BJ (cell line): Measurements from ENCODE around the gene NECTIN1. TPM values are rescaled to one million over a fixed set of nuclear protein-coding genes. Genes with fewer than 3 reads are reported as not detected.

ENCODE experiments used
- CTCF ChIA-PET: fragments of 350-600 bp; formaldehyde crosslinking; extraction: SDS; loops from one replicate; lab custom pipeline; 2021; ENCODE audit warnings: antibody characterized with exemption, inconsistent platforms; lab: Yijun Ruan, JAX
- POLR2A ChIA-PET: fragments of 300-600 bp; sonication (Branson Sonifier 250); formaldehyde crosslinking; extraction: SDS; loops from one replicate; lab custom pipeline; 2021; ENCODE audit warnings: antibody characterized with exemption; lab: Charles Lee
- DNase-seq: peaks from one replicate; pipeline ENCODE4 v3.0.0-alpha.2; 2011; ENCODE audit warnings: low read depth
- H3K27me3 ChIP-seq: 2 replicates; pipeline ENCODE4 v1.6.0; 2011; ENCODE audit warnings: low read length; ENCODE audit not compliant: control insufficient read depth, insufficient read depth
- H3K36me3 ChIP-seq: 2 replicates; pipeline ENCODE4 v1.5.1; 2011; ENCODE audit warnings: low read length; ENCODE audit not compliant: control insufficient read depth, insufficient read depth
- H3K4me3 ChIP-seq: 2 replicates; pipeline ENCODE4 v1.5.1; 2011; ENCODE audit warnings: low read depth, mild to moderate bottlenecking, control low read depth, low read length
- CTCF ChIP-seq: IDR thresholded peaks from 2 replicates; pipeline ENCODE4 v1.5.1; 2011; ENCODE audit warnings: low read depth, mild to moderate bottlenecking, control low read depth, inconsistent platforms, low read length, moderate library complexity; ENCODE audit not compliant: insufficient read depth
- polyA plus RNA-seq: library from polyadenylated mRNA; depleted of rRNA; stranded (reverse); fragments of >200 nt; gene quantifications from 2 replicates; pipeline ENCODE4 v1.2.3, GENCODE V29; 2011

NECTIN1 gene
- polyA plus RNA-seq, 1 experiment = 3.0 TPM

GRCh38 chr11:119635041-119635740 is 93.8 kb downstream of the NECTIN1 start:
- H3K36me3 ChIP-seq = no peaks in the 10 kb centered on the region
- ChIA-PET CTCF (interaction anchor here (2.2 kb wide), 1 partner anchor 12 kb away, joined by 13 read pairs; no protein-coding TSS in a partner anchor), POLR2A (no interaction called here)
- TF ChIP-seq CTCF = no peak
- no peak for DNase-seq
- H3K27me3 ChIP-seq = peaks cover 4% of the 10 kb centered on the region; the same call in 1 of the 2 replicates
- no peak overlapping the region for H3K4me3 ChIP-seq

GRCh38 chr11:119634301-119634700 is 94.7 kb downstream of the NECTIN1 start:
- peaks cover 6% of the 10 kb centered on the region; the same call in 1 of the 2 replicates for H3K27me3 ChIP-seq
- no peak overlapping the region for H3K4me3 ChIP-seq
- no peaks in the 10 kb centered on the region for H3K36me3 ChIP-seq
- DNase-seq = no peak
- no peak for TF ChIP-seq CTCF
- POLR2A ChIA-PET = no interaction called here
- CTCF ChIA-PET = interaction anchor here (2.2 kb wide), 1 partner anchor 11 kb away, joined by 13 read pairs; no protein-coding TSS in a partner anchor

- no peak for DNase-seq
These were observed 99.0 kb downstream of the NECTIN1 start for GRCh38 chr11:119629834-119630624.

GRCh38 chr11:119629085-119629484 is 99.9 kb downstream of the NECTIN1 start:
- no peaks in the 10 kb centered on the region for H3K36me3 ChIP-seq
- no peak for DNase-seq
- POLR2A ChIA-PET = no interaction called here
- H3K27me3 ChIP-seq = 0 out of 2 replicates have a peak, but pooled peaks cover 5% of the 10 kb centered on the region
- CTCF ChIA-PET = no interaction called here
- H3K4me3 ChIP-seq = no peak overlapping the region
- TF ChIP-seq CTCF = no peak

More at GRCh38 chr11:119629834-119630624, 99.0 kb downstream of the NECTIN1 start:
- H3K4me3 ChIP-seq = no peak overlapping the region
- POLR2A ChIA-PET = no interaction called here
- CTCF ChIA-PET = interaction anchor here (0.6 to 0.8 kb wide), 3 partner anchors 37 to 245 kb away, joined by 3 read pairs; no protein-coding TSS in a partner anchor
- no peak for TF ChIP-seq CTCF
- no peaks in the 10 kb centered on the region for H3K36me3 ChIP-seq
- H3K27me3 ChIP-seq = 0 out of 2 replicates have a peak, but pooled peaks cover 5% of the 10 kb centered on the region

GRCh38 chr11:119627286-119627685 is 101.7 kb downstream of the NECTIN1 start:
- no peak for TF ChIP-seq CTCF
- Histone ChIP-seq H3K4me3 (no peak overlapping the region), H3K27me3 (0 out of 2 replicates have a peak, but pooled peaks cover 5% of the 10 kb centered on the region), H3K36me3 (no peaks in the 10 kb centered on the region)
- CTCF ChIA-PET = no interaction called here
- no peak for DNase-seq
- POLR2A ChIA-PET = no interaction called here
